ENCODE data around the gene AGBL3. TPM values are rescaled to one million over a fixed set of nuclear protein-coding genes. Genes with fewer than 3 reads are reported as not detected.

Gene AGBL3
- total RNA-seq, 1 experiment from 2014 or later = 1.2 TPM

- DNase-seq (ENCODE audit: low read depth) = no peak
Measured at GRCh38 chr7:135143885-135144668, 157.8 kb downstream of the AGBL3 start.

- peak; percentile 55 for DNase-seq (ENCODE audit: low read depth)
Measured at GRCh38 chr7:135147341-135147898, 161.1 kb downstream of the AGBL3 start.

- DNase-seq (ENCODE audit: low read depth) = peak; percentile 42
Measured at GRCh38 chr7:135147899-135148721, 161.8 kb downstream of the AGBL3 start, which contains the start of gene TMEM140. TMEM140 (plus strand) TSS chr7:135148072; CDS start chr7:135164442, 16,370 bp downstream.

GRCh38 chr7:135150072-135150782 lies 163.9 kb downstream of the AGBL3 start:
- DNase-seq (ENCODE audit: low read depth) = no peak

- DNase-seq (ENCODE audit: low read depth) = peak; percentile 24
Measured at GRCh38 chr7:135151132-135151531, 164.8 kb downstream of the AGBL3 start.

GRCh38 chr7:135151533-135151932 lies 165.2 kb downstream of the AGBL3 start:
- no peak for DNase-seq (ENCODE audit: low read depth)

- DNase-seq (ENCODE audit: low read depth) = no peak
Measured at GRCh38 chr7:135152442-135152841, 166.1 kb downstream of the AGBL3 start.

GRCh38 chr7:135154734-135155133 lies 168.4 kb downstream of the AGBL3 start:
- no peak for DNase-seq (ENCODE audit: low read depth)

GRCh38 chr7:135156290-135156689 lies 170.0 kb downstream of the AGBL3 start:
- no peak for DNase-seq (ENCODE audit: low read depth)

- no peak for DNase-seq (ENCODE audit: low read depth)
Measured at GRCh38 chr7:135158141-135158655, 171.9 kb downstream of the AGBL3 start.

- DNase-seq (ENCODE audit: low read depth) = no peak
Measured at GRCh38 chr7:135158874-135159273, 172.6 kb downstream of the AGBL3 start.

GRCh38 chr7:135159359-135160085 lies 173.2 kb downstream of the AGBL3 start:
- no peak for DNase-seq (ENCODE audit: low read depth)

- DNase-seq (ENCODE audit: low read depth) = peak; percentile 38
Measured at GRCh38 chr7:135160098-135160857, 174.0 kb downstream of the AGBL3 start.

- DNase-seq (ENCODE audit: low read depth) = no peak
Measured at GRCh38 chr7:135160858-135161653, 174.7 kb downstream of the AGBL3 start.

GRCh38 chr7:135161669-135162068 lies 175.4 kb downstream of the AGBL3 start:
- DNase-seq (ENCODE audit: low read depth) = no peak

- DNase-seq (ENCODE audit: low read depth) = no peak
Measured at GRCh38 chr7:135162382-135163001, 176.2 kb downstream of the AGBL3 start.

GRCh38 chr7:135164357-135165061 lies 178.2 kb downstream of the AGBL3 start:
- DNase-seq (ENCODE audit: low read depth) = no peak

GRCh38 chr7:135165862-135166261 lies 179.6 kb downstream of the AGBL3 start:
- DNase-seq (ENCODE audit: low read depth) = no peak
